Measurements from ENCODE around the gene ZNF644.

DNA sequence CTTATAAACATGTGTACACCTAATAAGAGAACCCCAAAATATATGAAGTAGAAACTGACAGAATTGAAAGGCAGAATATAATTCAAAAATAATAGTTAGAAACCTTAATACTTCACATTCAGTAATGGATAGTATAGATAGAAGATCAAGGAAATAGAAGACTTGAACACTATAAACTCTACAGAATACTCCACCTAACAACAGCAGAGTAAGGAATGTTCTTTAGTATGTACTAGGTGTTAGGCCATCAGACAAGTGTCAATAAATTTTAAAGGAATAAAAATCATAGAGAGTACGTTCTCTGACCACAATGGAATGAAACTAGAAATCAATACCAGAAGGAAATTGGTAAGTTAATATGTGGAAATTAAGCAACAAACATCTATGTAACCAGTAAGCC, 16.6 kb downstream of the ZNF644 start:
- TF ChIP-seq JUND (IDR thresholded peaks at IDR 0.05) = no peak
- TF ChIP-seq YY1 (IDR thresholded peaks at IDR 0.05) = no peak
- TF ChIP-seq, protein P1, sequence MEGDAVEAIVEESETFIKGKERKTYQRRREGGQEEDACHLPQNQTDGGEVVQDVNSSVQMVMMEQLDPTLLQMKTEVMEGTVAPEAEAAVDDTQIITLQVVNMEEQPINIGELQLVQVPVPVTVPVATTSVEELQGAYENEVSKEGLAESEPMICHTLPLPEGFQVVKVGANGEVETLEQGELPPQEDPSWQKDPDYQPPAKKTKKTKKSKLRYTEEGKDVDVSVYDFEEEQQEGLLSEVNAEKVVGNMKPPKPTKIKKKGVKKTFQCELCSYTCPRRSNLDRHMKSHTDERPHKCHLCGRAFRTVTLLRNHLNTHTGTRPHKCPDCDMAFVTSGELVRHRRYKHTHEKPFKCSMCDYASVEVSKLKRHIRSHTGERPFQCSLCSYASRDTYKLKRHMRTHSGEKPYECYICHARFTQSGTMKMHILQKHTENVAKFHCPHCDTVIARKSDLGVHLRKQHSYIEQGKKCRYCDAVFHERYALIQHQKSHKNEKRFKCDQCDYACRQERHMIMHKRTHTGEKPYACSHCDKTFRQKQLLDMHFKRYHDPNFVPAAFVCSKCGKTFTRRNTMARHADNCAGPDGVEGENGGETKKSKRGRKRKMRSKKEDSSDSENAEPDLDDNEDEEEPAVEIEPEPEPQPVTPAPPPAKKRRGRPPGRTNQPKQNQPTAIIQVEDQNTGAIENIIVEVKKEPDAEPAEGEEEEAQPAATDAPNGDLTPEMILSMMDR (IDR thresholded peaks at IDR 0.05; ENCODE audit: low read depth, low read length, missing input control) = no peak
- TF ChIP-seq TAF1 (conservative IDR thresholded peaks at IDR 0.05) = no peak
- no peak for TF ChIP-seq FOXA1 (IDR thresholded peaks at IDR 0.05)
- no peak for TF ChIP-seq GABPA (IDR thresholded peaks at IDR 0.05 in 1 of 2, conservative IDR thresholded peaks at IDR 0.05 in 1 of 2)
- TF ChIP-seq, protein P2, sequence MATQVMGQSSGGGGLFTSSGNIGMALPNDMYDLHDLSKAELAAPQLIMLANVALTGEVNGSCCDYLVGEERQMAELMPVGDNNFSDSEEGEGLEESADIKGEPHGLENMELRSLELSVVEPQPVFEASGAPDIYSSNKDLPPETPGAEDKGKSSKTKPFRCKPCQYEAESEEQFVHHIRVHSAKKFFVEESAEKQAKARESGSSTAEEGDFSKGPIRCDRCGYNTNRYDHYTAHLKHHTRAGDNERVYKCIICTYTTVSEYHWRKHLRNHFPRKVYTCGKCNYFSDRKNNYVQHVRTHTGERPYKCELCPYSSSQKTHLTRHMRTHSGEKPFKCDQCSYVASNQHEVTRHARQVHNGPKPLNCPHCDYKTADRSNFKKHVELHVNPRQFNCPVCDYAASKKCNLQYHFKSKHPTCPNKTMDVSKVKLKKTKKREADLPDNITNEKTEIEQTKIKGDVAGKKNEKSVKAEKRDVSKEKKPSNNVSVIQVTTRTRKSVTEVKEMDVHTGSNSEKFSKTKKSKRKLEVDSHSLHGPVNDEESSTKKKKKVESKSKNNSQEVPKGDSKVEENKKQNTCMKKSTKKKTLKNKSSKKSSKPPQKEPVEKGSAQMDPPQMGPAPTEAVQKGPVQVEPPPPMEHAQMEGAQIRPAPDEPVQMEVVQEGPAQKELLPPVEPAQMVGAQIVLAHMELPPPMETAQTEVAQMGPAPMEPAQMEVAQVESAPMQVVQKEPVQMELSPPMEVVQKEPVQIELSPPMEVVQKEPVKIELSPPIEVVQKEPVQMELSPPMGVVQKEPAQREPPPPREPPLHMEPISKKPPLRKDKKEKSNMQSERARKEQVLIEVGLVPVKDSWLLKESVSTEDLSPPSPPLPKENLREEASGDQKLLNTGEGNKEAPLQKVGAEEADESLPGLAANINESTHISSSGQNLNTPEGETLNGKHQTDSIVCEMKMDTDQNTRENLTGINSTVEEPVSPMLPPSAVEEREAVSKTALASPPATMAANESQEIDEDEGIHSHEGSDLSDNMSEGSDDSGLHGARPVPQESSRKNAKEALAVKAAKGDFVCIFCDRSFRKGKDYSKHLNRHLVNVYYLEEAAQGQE (IDR thresholded peaks at IDR 0.05) = no peak
- no peak for TF ChIP-seq HNF4A (conservative IDR thresholded peaks at IDR 0.05)
- no peak for TF ChIP-seq FOXA2 (IDR thresholded peaks at IDR 0.05)
- TF ChIP-seq RXRA (IDR thresholded peaks at IDR 0.05) = no peak
